Lower lobe of right lung (tissue), 2 donors: ENCODE measurements around the gene ARID4B. TPM values are rescaled to one million over a fixed set of nuclear protein-coding genes. Genes with fewer than 3 reads are reported as not detected.

Experiments
- ATAC-seq, 2 donors: fragments of 200-7000 bp; cut with Tn5 transposase; one replicate each; pipeline ENCODE4 v1.9.1; 2020 to 2022; ENCODE audit warnings: mild to moderate bottlenecking in 2 of 2, moderate library complexity in 2 of 2
- DNase-seq: peaks from one replicate; pipeline ENCODE4 v3.0.0-alpha.2; 2020
- H3K27ac ChIP-seq: fragments of 200-600 bp; one replicate; pipeline ENCODE4 v1.8.0; 2022
- H3K27me3 ChIP-seq: fragments of 200-600 bp; one replicate; pipeline ENCODE4 v1.8.0; 2022; ENCODE audit warnings: low read depth
- H3K36me3 ChIP-seq: fragments of 200-600 bp; one replicate; pipeline ENCODE4 v1.8.0; 2022; ENCODE audit warnings: mild to moderate bottlenecking
- H3K4me1 ChIP-seq: fragments of 200-600 bp; one replicate; pipeline ENCODE4 v1.8.0; 2022
- H3K4me3 ChIP-seq: fragments of 200-600 bp; one replicate; pipeline ENCODE4 v1.8.0; 2022; ENCODE audit warnings: mild to moderate bottlenecking
- H3K9me3 ChIP-seq: fragments of 200-600 bp; one replicate; pipeline ENCODE4 v1.8.0; 2022
- intact Hi-C: fragments of 100-400 bp; cut with DNase I; formaldehyde crosslinking; loops from one replicate; pipeline ENCODE4 v1.11.0; 2022
- long read RNA-seq: library from polyadenylated mRNA; unstranded; transcript quantifications from one replicate; pipeline ENCODE4 v2.0.0, GENCODE V29; 2021
- total RNA-seq: library from RNA; stranded (reverse); fragmentation: NEBNext Ultra II Directional; extraction: Animal tissue kit (Norgen Biotek cat#: 25700); gene quantifications from one replicate; pipeline ENCODE4 v1.2.1, GENCODE V29; 2021
- TF ChIP-seq, protein P1 (sequence below): fragments of 200-600 bp; IDR thresholded peaks from one replicate; pipeline ENCODE4 v1.8.0; 2022; ENCODE audit warnings: antibody characterized with exemption, mild to moderate bottlenecking
- donor health status: DM: no; HTN: yes; CAD: no; lungs with severe emphysema.

The ARID4B gene, protein sequence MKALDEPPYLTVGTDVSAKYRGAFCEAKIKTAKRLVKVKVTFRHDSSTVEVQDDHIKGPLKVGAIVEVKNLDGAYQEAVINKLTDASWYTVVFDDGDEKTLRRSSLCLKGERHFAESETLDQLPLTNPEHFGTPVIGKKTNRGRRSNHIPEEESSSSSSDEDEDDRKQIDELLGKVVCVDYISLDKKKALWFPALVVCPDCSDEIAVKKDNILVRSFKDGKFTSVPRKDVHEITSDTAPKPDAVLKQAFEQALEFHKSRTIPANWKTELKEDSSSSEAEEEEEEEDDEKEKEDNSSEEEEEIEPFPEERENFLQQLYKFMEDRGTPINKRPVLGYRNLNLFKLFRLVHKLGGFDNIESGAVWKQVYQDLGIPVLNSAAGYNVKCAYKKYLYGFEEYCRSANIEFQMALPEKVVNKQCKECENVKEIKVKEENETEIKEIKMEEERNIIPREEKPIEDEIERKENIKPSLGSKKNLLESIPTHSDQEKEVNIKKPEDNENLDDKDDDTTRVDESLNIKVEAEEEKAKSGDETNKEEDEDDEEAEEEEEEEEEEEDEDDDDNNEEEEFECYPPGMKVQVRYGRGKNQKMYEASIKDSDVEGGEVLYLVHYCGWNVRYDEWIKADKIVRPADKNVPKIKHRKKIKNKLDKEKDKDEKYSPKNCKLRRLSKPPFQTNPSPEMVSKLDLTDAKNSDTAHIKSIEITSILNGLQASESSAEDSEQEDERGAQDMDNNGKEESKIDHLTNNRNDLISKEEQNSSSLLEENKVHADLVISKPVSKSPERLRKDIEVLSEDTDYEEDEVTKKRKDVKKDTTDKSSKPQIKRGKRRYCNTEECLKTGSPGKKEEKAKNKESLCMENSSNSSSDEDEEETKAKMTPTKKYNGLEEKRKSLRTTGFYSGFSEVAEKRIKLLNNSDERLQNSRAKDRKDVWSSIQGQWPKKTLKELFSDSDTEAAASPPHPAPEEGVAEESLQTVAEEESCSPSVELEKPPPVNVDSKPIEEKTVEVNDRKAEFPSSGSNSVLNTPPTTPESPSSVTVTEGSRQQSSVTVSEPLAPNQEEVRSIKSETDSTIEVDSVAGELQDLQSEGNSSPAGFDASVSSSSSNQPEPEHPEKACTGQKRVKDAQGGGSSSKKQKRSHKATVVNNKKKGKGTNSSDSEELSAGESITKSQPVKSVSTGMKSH (N-terminal part only)
- 39.1 TPM for total RNA-seq
- long read RNA-seq, full-length matches to known transcripts, result 20 of 80 reads
- long read RNA-seq, partial matches to known transcripts, result 40 of 80 reads
- long read RNA-seq, other reads (novel, unspliced or antisense), result 20 of 80 reads

DNA sequence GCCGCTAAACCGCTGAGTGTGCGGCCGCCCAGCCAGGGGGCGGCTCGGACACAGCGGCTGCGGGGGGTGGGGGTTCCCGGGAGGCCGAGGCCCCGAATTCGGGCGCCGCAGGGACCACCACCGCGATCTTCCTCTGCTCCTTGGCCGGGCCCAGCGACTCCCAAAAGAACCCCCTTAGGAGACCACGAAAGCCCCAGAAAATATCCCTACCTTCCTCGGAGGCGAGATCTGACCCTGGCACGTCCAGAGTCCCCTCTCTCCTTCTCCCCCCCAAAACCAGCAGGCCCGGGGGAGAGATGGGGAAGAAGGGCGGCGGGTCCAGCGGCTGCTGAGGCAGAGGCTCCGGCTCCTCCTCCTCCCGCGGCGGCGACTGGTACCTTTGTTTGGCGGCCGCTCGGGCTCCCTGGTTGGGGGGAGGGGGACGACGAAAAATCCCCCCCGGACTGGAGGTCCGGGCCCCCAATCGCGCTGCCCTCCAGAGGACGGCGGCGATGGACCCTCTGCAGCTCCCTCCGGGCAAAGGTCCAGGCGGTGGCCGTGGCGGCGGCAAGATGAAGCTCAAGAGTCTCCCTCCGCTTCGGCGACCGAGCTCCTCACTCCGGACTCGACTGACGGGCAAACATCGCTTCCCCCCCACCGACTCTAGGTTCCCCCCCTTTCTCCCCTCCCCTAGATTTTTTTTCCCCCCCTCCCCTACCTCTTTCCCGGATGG lies at the start of gene ARID4B:
Gene ARID4B (minus strand): TSS at position 621 of the 712 bp plus-strand sequence. CDS start 1,260 bp downstream, outside the sequence.
- Histone ChIP-seq H3K27ac (peak within 1 kb of the TSS; percentile 95), H3K9me3 (no peaks in the 10 kb centered on the region), H3K36me3 (no peaks in the 10 kb centered on the region), H3K4me1 (peaks cover 68% of the 10 kb centered on the region), H3K27me3 (no peaks in the 10 kb centered on the region), H3K4me3 (peak within 1 kb of the TSS; percentile 93)
- ATAC-seq (peak; percentile 49 to 54), DNase-seq (peak; percentile 86)
- intact Hi-C loops, result no loop called here
- TF ChIP-seq, protein P1, sequence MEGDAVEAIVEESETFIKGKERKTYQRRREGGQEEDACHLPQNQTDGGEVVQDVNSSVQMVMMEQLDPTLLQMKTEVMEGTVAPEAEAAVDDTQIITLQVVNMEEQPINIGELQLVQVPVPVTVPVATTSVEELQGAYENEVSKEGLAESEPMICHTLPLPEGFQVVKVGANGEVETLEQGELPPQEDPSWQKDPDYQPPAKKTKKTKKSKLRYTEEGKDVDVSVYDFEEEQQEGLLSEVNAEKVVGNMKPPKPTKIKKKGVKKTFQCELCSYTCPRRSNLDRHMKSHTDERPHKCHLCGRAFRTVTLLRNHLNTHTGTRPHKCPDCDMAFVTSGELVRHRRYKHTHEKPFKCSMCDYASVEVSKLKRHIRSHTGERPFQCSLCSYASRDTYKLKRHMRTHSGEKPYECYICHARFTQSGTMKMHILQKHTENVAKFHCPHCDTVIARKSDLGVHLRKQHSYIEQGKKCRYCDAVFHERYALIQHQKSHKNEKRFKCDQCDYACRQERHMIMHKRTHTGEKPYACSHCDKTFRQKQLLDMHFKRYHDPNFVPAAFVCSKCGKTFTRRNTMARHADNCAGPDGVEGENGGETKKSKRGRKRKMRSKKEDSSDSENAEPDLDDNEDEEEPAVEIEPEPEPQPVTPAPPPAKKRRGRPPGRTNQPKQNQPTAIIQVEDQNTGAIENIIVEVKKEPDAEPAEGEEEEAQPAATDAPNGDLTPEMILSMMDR, result no peak

DNA sequence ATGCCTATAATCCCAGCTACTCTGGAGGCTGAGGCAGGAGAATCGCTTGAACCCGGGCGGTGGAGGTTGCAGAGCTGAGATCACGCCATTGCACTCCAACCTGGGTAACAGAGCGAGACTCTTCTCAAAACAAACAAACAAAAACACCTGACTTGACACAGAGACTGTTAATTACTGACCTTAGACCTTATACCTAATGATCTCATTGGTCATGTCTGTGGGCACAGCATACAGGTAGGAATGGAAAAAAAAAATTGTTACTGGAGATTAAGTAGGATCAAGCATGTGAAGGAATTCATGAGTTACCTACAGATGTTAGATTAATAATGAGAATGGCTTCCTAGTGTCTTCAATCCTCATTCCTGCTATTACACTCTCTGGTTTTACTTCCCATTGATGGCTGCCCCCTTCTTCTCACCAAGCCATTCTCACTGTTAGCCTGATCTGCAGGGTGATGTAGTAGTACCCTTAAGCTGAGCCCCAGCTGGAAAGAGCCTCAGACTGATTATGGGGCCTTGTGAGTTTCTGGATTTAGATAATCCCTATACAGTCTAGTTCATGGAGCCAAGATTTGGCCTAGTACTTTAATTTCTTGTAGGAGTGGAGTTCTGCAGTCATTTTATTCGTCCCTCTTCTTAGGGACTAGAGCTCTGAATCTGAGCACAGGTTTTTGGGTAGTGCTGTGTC lies 48.1 kb upstream of the ARID4B start:
- intact Hi-C loops, result no loop called here

DNA sequence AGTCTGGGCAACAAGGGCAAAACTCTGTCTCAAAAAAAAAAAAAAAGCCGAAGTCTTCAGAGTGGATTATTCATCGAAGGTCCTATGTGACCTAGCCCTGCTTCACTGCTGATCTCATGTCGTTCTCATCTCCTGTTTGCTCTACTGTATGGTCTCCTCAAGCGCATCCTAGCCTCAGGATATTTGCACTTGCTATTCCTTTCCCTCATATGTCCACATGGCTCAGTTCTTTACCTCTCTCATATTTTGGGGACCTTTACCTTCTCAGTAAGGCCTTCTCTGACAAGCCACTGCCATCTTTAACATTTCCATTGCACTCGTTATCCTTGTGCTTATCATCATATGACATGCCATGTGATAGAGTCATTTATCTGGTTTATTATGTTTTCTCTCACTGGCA lies 41.8 kb upstream of the ARID4B start:
- Histone ChIP-seq H3K27ac (no peak overlapping the region), H3K27me3 (no peaks in the 10 kb centered on the region), H3K4me3 (no peak overlapping the region), H3K4me1 (peaks cover 13% of the 10 kb centered on the region), H3K9me3 (no peaks in the 10 kb centered on the region), H3K36me3 (no peaks in the 10 kb centered on the region)
- ATAC-seq (no peak), DNase-seq (no peak)
- TF ChIP-seq, protein P1, result no peak
- intact Hi-C loops, result no loop called here

More for the DNA sequence above, 48.1 kb upstream of the ARID4B start:
- Histone ChIP-seq H3K27ac (no peak overlapping the region), H3K4me1 (no peaks in the 10 kb centered on the region), H3K9me3 (no peaks in the 10 kb centered on the region), H3K36me3 (peaks cover 13% of the 10 kb centered on the region), H3K27me3 (no peaks in the 10 kb centered on the region), H3K4me3 (no peak overlapping the region)
- ATAC-seq (no peak), DNase-seq (no peak)
- TF ChIP-seq, protein P1, result no peak

DNA sequence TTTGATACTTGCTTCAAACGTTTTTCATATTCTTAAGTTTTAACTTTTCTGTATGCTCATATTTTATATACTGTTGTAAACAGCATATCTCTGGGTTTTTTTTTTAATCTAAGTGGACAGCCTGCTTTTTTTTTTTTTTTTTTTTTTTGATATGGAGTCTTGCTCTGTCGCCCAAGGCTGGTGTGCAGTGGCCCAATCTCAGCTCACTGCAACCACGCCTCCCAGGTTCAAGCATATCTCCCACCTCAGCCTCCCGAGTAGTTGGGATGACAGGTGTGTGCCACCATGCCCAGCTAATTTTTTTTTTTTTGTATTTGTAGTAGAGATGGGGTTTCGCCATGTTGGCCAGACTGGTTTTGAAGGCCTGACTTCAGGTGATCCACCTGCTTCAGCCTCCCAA lies 40.4 kb upstream of the ARID4B start:
- Histone ChIP-seq H3K4me1 (peaks cover 13% of the 10 kb centered on the region), H3K4me3 (peak overlapping the region; percentile 86), H3K27ac (no peak overlapping the region), H3K27me3 (no peaks in the 10 kb centered on the region), H3K9me3 (no peaks in the 10 kb centered on the region), H3K36me3 (no peaks in the 10 kb centered on the region)
- TF ChIP-seq, protein P1, result no peak
- DNase-seq (no peak), ATAC-seq (no peak)
- intact Hi-C loops, result no loop called here
